Keratinocyte (primary cell): ENCODE results near the gene DNAJC22. TPM values are rescaled to one million over a fixed set of nuclear protein-coding genes. Genes with fewer than 3 reads are reported as not detected.

Experiments used
- DNase-seq: peaks from one replicate; pipeline ENCODE4 v3.0.0-alpha.2; 2011; ENCODE audit warnings: low read depth, missing footprints, low spot score
- FAIRE-seq: peaks from 2 replicates; lab custom pipeline; 2011; peaks lifted over from hg19 to GRCh38; lab: Jason Lieb, UNC
- H2AFZ ChIP-seq: 2 replicates; pipeline ENCODE4 v1.6.0; 2012; ENCODE audit warnings: low read length, control low read depth, inconsistent platforms; ENCODE audit not compliant: control insufficient read depth
- H3K27ac ChIP-seq: 2 replicates; pipeline ENCODE4 v1.5.1; 2011; ENCODE audit warnings: low read length; ENCODE audit not compliant: control insufficient read depth, insufficient read depth
- H3K27me3 ChIP-seq: 3 replicates; pipeline ENCODE4 v1.6.0; 2011; ENCODE audit warnings: low read length; ENCODE audit not compliant: control insufficient read depth, insufficient read depth; ENCODE audit errors: extremely low read depth
- H3K36me3 ChIP-seq, 2 experiments: 2 replicates in 1 of 2; 3 replicates in 1 of 2; pipeline ENCODE4 v1.5.1; 2011; ENCODE audit warnings: low read length in 2 of 2, mild to moderate bottlenecking in 1 of 2; ENCODE audit not compliant: control insufficient read depth in 2 of 2, insufficient read depth in 2 of 2; ENCODE audit errors: extremely low read depth in 1 of 2
- H3K4me1 ChIP-seq: 3 replicates; pipeline ENCODE4 v1.5.1; 2011; ENCODE audit warnings: low read length; ENCODE audit not compliant: control insufficient read depth, insufficient read depth; ENCODE audit errors: extremely low read depth
- H3K4me2 ChIP-seq: 3 replicates; pipeline ENCODE4 v1.6.0; 2011; ENCODE audit warnings: low read depth, low read length; ENCODE audit not compliant: control insufficient read depth, insufficient read depth; ENCODE audit errors: extremely low read depth
- H3K4me3 ChIP-seq, 3 experiments: fragments of 200-600 bp in 1 of 3; sonication (generic) in 1 of 3; 2 replicates in 2 of 3; 3 replicates in 1 of 3; pipeline ENCODE4 v1.5.1; 2011 to 2016; ENCODE audit warnings: low read length in 3 of 3, mild to moderate bottlenecking in 3 of 3, control low read depth in 2 of 3, inconsistent platforms in 1 of 3, low read depth in 1 of 3, mixed read lengths in 1 of 3, mixed run types in 1 of 3, moderate library complexity in 1 of 3; ENCODE audit not compliant: control insufficient read depth in 2 of 3, insufficient read depth in 2 of 3; ENCODE audit errors: extremely low read depth in 1 of 3
- H3K79me2 ChIP-seq: 2 replicates; pipeline ENCODE4 v1.6.0; 2012; ENCODE audit warnings: low read length; ENCODE audit not compliant: control insufficient read depth, insufficient read depth
- H3K9ac ChIP-seq: 3 replicates; pipeline ENCODE4 v1.6.0; 2011; ENCODE audit warnings: low read length; ENCODE audit not compliant: control insufficient read depth, insufficient read depth; ENCODE audit errors: extremely low read depth
- H3K9me1 ChIP-seq: 3 replicates; pipeline ENCODE4 v1.6.0; 2011; ENCODE audit warnings: low read length; ENCODE audit not compliant: control insufficient read depth, insufficient read depth; ENCODE audit errors: extremely low read depth
- H3K9me3 ChIP-seq: 2 replicates; pipeline ENCODE4 v1.5.1; 2012; ENCODE audit warnings: low read depth, low read length; ENCODE audit not compliant: control insufficient read depth
- H4K20me1 ChIP-seq: 3 replicates; pipeline ENCODE4 v1.6.0; 2011; ENCODE audit warnings: low read length; ENCODE audit not compliant: control insufficient read depth, insufficient read depth; ENCODE audit errors: extremely low read depth
- CTCF ChIP-seq, 3 experiments: IDR thresholded peaks in 1 of 3; conservative IDR thresholded peaks in 1 of 3; optimal IDR thresholded peaks in 1 of 3; 2 replicates in 2 of 3; 3 replicates in 1 of 3; pipeline versions ENCODE3 to v1.5.1; 2011; ENCODE audit warnings: low read length in 3 of 3, mild to moderate bottlenecking in 3 of 3, moderate library complexity in 2 of 3, control low read depth in 1 of 3, inconsistent platforms in 1 of 3; ENCODE audit not compliant: insufficient read depth in 2 of 3; ENCODE audit errors: extremely low read depth in 1 of 3
- EZH2 ChIP-seq: IDR thresholded peaks from one replicate; pipeline ENCODE4 v1.6.1; 2012; ENCODE audit warnings: inconsistent platforms, mild to moderate bottlenecking, low read length, moderate library complexity
- dilution Hi-C: fragments of 300-500 bp; cut with MboI; formaldehyde crosslinking; loops from one replicate; pipeline ENCODE4 v1.7.0; 2020; ENCODE audit warnings: low sequenced_read_pairs; ENCODE audit not compliant: extremely low pct_ligation_motif_present
- polyA plus RNA-seq, 5 experiments: library from polyadenylated mRNA; depleted of rRNA in 3 of 5; stranded (reverse) in 3 of 5; stranded (forward) in 1 of 5; unstranded in 1 of 5; fragments of >200 nt; gene quantifications; 1 replicate in 1 of 5; 2 replicates in 3 of 5; 3 replicates in 1 of 5; pipeline versions ENCODE4 v1.2.1 to v1.2.3, GENCODE V29; 2011 to 2012; ENCODE audit warnings: missing spikeins in 2 of 5, low read depth in 1 of 5, low replicate concordance in 1 of 5

DNAJC22 gene
- polyA plus RNA-seq, 1 donor (not counting 4 experiments of a cell fraction or from before 2014, with no cell fraction given) = not detected

GRCh38 chr12:49330032-49330619 is 16.6 kb upstream of the DNAJC22 start:
- dilution Hi-C loops = no loop called here
- Histone ChIP-seq H3K9ac (no peak overlapping the region), H3K4me1 (peaks cover 5% of the 10 kb centered on the region), H3K9me3 (no peaks in the 10 kb centered on the region), H2AFZ (no peak overlapping the region), H3K27me3 (no peaks in the 10 kb centered on the region), H3K36me3 (peaks cover 2 to 26% of the 10 kb centered on the region in 2 experiments), H3K27ac (no peak overlapping the region), H3K4me3 (no peak overlapping the region), H4K20me1 (no peaks in the 10 kb centered on the region), H3K4me2 (no peak overlapping the region), H3K9me1 (no peaks in the 10 kb centered on the region), H3K79me2 (no peaks in the 10 kb centered on the region)
- no peak for DNase-seq
- TF ChIP-seq CTCF (optimal IDR thresholded peaks at IDR 0.05 in 1 of 3, IDR thresholded peaks at IDR 0.05 in 1 of 3, conservative IDR thresholded peaks at IDR 0.05 in 1 of 3; ENCODE audit: extremely low read depth in 1 of 3, insufficient read depth in 2 of 3, low read length in 3 of 3) (no peak), EZH2 (no peak)
- no peak for FAIRE-seq

- no peak overlapping the region for H3K27ac ChIP-seq
- TF ChIP-seq CTCF (optimal IDR thresholded peaks at IDR 0.05 in 1 of 3, IDR thresholded peaks at IDR 0.05 in 1 of 3, conservative IDR thresholded peaks at IDR 0.05 in 1 of 3; ENCODE audit: extremely low read depth in 1 of 3, insufficient read depth in 2 of 3, low read length in 3 of 3) (no peak), EZH2 (no peak)
- peaks cover 5% of the 10 kb centered on the region for H3K4me1 ChIP-seq
- no peaks in the 10 kb centered on the region for H3K9me1 ChIP-seq
- DNase-seq (no peak), FAIRE-seq (no peak)
- peaks cover 2 to 24% of the 10 kb centered on the region in 2 experiments for H3K36me3 ChIP-seq
- H4K20me1 ChIP-seq = no peaks in the 10 kb centered on the region
- H3K27me3 ChIP-seq = no peaks in the 10 kb centered on the region
- H2AFZ ChIP-seq = no peak overlapping the region
- no peaks in the 10 kb centered on the region for H3K9me3 ChIP-seq
- H3K4me2 ChIP-seq = no peak overlapping the region
- no peak overlapping the region for H3K9ac ChIP-seq
- dilution Hi-C loops = no loop called here
- no peak overlapping the region for H3K4me3 ChIP-seq
- H3K79me2 ChIP-seq = no peaks in the 10 kb centered on the region
These were observed 15.9 kb upstream of the DNAJC22 start for GRCh38 chr12:49330631-49331379.
